Measurements from ENCODE around the gene ABCA5. TPM values are rescaled to one million over a fixed set of nuclear protein-coding genes. Genes with fewer than 3 reads are reported as not detected.

The ABCA5 gene
- total and polyA plus RNA-seq, 2 donors (not counting 3 experiments of a cell fraction or from before 2014, with no cell fraction given) = 9.3 to 23.2 TPM

GRCh38 chr17:69220098-69220497, 106.8 kb downstream of the ABCA5 start:
- BruUV-seq (replicated peaks) = no TSS peak
- Histone ChIP-seq H3K9ac (replicated peaks; ENCODE audit: extremely low read depth, insufficient read depth, low read length) (no peak overlapping the region), H3K4me3 (replicated peaks in 1 of 3; ENCODE audit: insufficient read depth in 1 of 3, low read depth in 1 of 3, low read length in 3 of 3) (no peak overlapping the region), H3K9me3 (replicated peaks; ENCODE audit: control insufficient read depth, insufficient read depth, low read length) (no peaks in the 10 kb centered on the region), H3K4me2 (ENCODE audit: insufficient read depth, low read length) (no peak overlapping the region), H3K79me2 (ENCODE audit: control insufficient read depth, insufficient read depth, low read length) (no peaks in the 10 kb centered on the region), H2AFZ (ENCODE audit: low read depth, low read length) (no peak overlapping the region), H4K20me1 (replicated peaks; ENCODE audit: control insufficient read depth, extremely low read depth, insufficient read depth, low read length) (no peaks in the 10 kb centered on the region), H3K9me1 (replicated peaks; ENCODE audit: control insufficient read depth, extremely low read depth, insufficient read depth, low read length) (no peaks in the 10 kb centered on the region), H3K4me1 (ENCODE audit: control insufficient read depth, extremely low read depth, insufficient read depth, low read length) (no peaks in the 10 kb centered on the region), H3K36me3 (ENCODE audit: control insufficient read depth in 2 of 2, extremely low read depth in 1 of 2, insufficient read depth in 2 of 2, low read length in 2 of 2) (no peaks in the 10 kb centered on the region), H3K27me3 (ENCODE audit: control insufficient read depth in 2 of 2, insufficient read depth in 2 of 2, low read length in 2 of 2) (no peaks in the 10 kb centered on the region), H3K27ac (ENCODE audit: insufficient read depth, low read depth, low read length) (no peak overlapping the region)
- FAIRE-seq (no peak), DNase-seq (ENCODE audit: low read depth, low spot score) (no peak)
- intact Hi-C loops (cut with micrococcal nuclease) (no loop called here), dilution Hi-C loops (cut with MboI; ENCODE audit: extremely low pct_ligation_motif_present, low sequenced_read_pairs) (no loop called here)
- CTCF ChIA-PET = interaction anchor here (1.2 kb wide), 1 partner anchor 11 kb away, joined by 3 read pairs; no protein-coding TSS in a partner anchor
- TF ChIP-seq MAX (IDR thresholded peaks at IDR 0.05; ENCODE audit: insufficient read depth, insufficient read length) (no peak), MYC (IDR thresholded peaks at IDR 0.05; ENCODE audit: low read depth, low read length) (no peak), FOS (IDR thresholded peaks at IDR 0.05; ENCODE audit: borderline replicate concordance, insufficient read depth, low read length) (no peak), GATA2 (IDR thresholded peaks at IDR 0.05; ENCODE audit: insufficient read depth, insufficient read length, low read depth, low read length) (no peak), JUN (IDR thresholded peaks at IDR 0.05; ENCODE audit: borderline replicate concordance, insufficient read depth, insufficient read length, low read depth) (no peak), POLR2A (IDR thresholded peaks at IDR 0.05; ENCODE audit: low read depth, low read length) (no peak)
- TF ChIP-seq, protein P1, sequence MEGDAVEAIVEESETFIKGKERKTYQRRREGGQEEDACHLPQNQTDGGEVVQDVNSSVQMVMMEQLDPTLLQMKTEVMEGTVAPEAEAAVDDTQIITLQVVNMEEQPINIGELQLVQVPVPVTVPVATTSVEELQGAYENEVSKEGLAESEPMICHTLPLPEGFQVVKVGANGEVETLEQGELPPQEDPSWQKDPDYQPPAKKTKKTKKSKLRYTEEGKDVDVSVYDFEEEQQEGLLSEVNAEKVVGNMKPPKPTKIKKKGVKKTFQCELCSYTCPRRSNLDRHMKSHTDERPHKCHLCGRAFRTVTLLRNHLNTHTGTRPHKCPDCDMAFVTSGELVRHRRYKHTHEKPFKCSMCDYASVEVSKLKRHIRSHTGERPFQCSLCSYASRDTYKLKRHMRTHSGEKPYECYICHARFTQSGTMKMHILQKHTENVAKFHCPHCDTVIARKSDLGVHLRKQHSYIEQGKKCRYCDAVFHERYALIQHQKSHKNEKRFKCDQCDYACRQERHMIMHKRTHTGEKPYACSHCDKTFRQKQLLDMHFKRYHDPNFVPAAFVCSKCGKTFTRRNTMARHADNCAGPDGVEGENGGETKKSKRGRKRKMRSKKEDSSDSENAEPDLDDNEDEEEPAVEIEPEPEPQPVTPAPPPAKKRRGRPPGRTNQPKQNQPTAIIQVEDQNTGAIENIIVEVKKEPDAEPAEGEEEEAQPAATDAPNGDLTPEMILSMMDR (IDR thresholded peaks at IDR 0.05; ENCODE audit: extremely low read depth in 1 of 2, insufficient read depth in 1 of 2, low read depth in 1 of 2, low read length in 2 of 2) = no peak
- POLR2A ChIA-PET = no interaction called here
